ENCODE results near the gene CYTH1. TPM values are rescaled to one million over a fixed set of nuclear protein-coding genes. Genes with fewer than 3 reads are reported as not detected.

CYTH1 gene
- total and polyA plus RNA-seq, 8 donors = 36.6 to 96.1 (median 41.3) TPM

DNA sequence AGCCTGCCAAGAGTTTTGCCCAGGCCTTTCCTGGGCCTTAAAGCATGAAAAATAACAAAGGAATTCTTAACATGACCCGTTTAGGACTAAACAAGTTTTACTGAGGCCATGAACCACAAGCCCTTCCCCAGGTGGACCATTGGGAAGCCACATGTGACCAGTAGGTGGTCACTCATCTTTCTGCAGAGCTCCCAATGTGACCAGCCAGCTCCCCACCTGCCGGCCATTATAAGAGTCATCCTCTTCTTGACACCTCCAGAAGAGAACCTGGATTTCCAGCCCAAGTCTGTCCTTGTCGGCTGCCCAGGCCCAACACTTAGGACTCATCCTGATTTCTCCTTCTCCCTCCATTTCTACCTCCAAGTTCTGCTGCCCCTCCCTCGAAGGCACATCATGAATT lies 113.2 kb downstream of the CYTH1 start:
- H3K36me3 ChIP-seq = peaks cover 0 to 32% of the 10 kb centered on the region in 2 donors
- H3K27me3 ChIP-seq = no peaks in the 10 kb centered on the region
- DNase-seq (no peak), ATAC-seq (no peak)
- H3K4me1 ChIP-seq = peaks cover 11 to 28% of the 10 kb centered on the region in 2 donors
- no peak for TF ChIP-seq CTCF (IDR thresholded peaks at IDR 0.05)
- no peak overlapping the region for H3K4me3 ChIP-seq
- intact Hi-C loops (cut with DNase I) = no loop called here
- no peak overlapping the region for H3K27ac ChIP-seq
- no peaks in the 10 kb centered on the region for H3K9me3 ChIP-seq

DNA sequence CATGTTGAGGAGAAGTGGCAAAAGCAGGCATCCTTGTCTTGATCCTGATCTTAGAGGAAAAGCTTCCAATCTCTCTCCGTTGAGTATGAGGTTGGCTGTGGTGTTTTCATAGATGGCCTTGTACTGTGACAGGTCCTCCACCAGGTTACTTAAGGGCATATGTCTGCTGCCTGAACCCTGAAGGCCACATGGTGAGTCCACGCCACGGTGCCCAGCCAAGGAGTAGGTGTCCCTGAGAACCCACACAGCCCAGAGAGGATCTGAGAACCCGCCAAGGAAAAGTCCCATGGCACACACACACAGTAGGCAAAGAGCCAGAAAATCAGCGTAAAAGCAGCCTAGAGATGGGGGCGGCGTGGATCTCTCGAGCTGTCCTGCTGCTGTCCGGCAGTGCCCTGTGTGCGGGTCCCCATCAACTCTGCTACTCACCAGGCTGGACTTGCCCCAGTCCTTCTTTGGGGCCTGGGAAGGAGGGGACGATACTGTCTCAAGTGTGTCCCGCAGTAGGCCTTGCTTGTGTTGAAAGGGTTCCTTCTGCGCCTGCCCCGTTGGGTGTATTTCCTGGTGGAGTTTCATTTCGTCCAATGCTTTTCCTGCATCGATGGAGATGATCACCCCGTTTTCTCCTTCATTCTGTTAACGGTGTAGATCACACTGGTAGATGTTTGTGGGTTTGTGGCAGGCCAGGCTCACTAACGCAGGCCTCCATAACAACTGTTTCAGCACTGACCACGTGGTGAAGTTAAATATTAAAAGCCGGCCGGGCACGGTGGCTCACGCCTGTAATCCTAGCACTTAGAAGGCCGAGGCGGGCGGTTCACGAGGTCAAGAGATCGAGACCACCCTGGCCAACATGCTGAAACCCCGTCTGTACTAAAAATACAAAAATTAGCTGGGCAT lies 114.1 kb downstream of the CYTH1 start:
- ATAC-seq = no peak
- H3K9me3 ChIP-seq = no peaks in the 10 kb centered on the region
- no peak overlapping the region for H3K4me3 ChIP-seq
- peaks cover 11 to 28% of the 10 kb centered on the region in 2 donors for H3K4me1 ChIP-seq
- no peaks in the 10 kb centered on the region for H3K27me3 ChIP-seq
- DNase-seq = peak in 1 of 4 donors; percentile 24
- H3K36me3 ChIP-seq = peaks cover 0 to 23% of the 10 kb centered on the region in 2 donors
- TF ChIP-seq CTCF (IDR thresholded peaks at IDR 0.05) = no peak
- intact Hi-C loops (cut with DNase I) = no loop called here
- H3K27ac ChIP-seq = no peak overlapping the region

DNA sequence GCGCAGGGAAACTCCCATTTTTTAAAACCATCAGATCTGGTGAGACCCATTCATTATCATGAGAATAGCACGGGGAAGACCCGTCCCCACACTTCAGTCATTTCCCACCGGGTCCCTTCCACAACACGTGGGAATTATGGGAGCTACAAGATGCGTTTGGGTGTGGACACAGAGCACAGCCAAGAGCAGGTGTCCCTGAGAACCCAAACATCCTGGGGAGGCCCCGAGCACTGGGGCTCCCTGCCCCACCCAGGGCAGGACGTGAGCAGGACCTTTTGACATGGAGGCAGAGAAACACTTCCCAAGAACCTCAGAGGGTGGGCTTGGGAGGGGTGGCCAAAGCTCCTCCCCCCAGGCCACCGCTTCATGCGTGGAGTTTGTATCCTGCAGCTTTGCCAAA lies 115.0 kb downstream of the CYTH1 start:
- Histone ChIP-seq H3K36me3 (peaks cover 0 to 17% of the 10 kb centered on the region in 2 donors), H3K27me3 (no peaks in the 10 kb centered on the region), H3K9me3 (no peaks in the 10 kb centered on the region), H3K4me1 (peaks cover 11 to 28% of the 10 kb centered on the region in 2 donors), H3K27ac (peak overlapping the region in 1 of 2 donors; percentile 71), H3K4me3 (no peak overlapping the region)
- peak in 1 of 4 donors; percentile 9 for DNase-seq
- intact Hi-C loops (cut with DNase I) = no loop called here
- ATAC-seq = no peak
- no peak for TF ChIP-seq CTCF (IDR thresholded peaks at IDR 0.05)

DNA sequence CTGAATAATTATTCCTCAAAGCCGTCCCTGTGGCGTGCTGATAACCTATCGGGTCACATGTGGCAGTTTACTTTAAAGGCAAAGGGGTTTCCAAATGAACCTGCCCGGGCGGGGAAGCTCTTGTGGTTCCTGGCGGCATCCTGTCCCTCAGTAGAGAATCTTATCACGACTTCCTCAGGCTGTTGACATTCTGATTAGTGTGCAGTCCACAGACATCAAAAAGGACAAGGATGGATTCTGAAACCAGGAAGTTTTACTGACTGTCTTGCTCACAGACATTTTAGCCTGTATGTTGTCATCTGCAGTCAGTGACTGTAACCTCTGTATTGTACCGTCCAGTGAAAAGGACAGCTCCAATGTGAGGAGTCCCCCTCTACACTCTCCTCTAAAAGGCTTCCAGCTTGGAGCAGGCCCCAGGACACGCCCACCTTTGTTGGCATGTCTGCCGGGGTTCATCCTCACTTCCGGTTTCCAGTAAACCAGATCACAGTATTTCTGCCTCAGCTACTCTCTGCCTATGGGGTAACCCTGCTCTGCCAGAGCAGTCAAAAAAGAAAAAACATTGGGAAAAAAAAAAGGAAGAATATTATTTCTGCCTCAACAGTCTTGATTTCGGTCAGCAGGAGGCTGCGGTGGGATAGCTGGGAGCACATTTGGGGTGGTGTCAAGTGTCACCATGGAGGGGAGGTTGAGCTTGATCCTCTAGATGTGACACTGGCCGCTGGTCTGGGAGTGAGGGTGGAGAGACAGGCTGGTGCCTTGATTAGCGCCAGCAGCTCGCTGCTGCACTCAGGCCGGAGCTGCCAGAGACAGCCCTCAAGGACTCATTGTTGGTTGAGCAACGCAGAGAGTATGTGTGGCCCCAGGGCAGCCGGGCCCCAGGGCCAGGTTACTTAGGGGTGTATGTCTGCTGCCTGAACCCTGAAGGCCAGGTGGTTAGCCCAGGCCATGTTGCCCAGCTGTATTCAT lies 115.8 kb downstream of the CYTH1 start:
- DNase-seq = peak in 3 of 4 donors; percentile 11 to 83 (median 50)
- Histone ChIP-seq H3K9me3 (no peaks in the 10 kb centered on the region), H3K4me3 (no peak overlapping the region), H3K27me3 (no peaks in the 10 kb centered on the region), H3K36me3 (peaks cover 0 to 10% of the 10 kb centered on the region in 2 donors), H3K4me1 (peaks cover 11 to 28% of the 10 kb centered on the region in 2 donors), H3K27ac (peak overlapping the region; percentile 61 to 71)
- peak; percentile 79 for ATAC-seq
- intact Hi-C loops (cut with DNase I) = no loop called here
- no peak for TF ChIP-seq CTCF (IDR thresholded peaks at IDR 0.05)

All from left lung (tissue), 10 donors.